Measurements from ENCODE around the gene ADK.
A peak's percentile ranks its signal among the peaks of the same experiment; 100 is the strongest.
"Not testable (repeated sequence)": the region's sequence is repeated elsewhere in the genome, so short reads cannot be mapped to it uniquely, and the experiment has no call there.

The ADK gene

GRCh38 chr10:74297389-74298080, 146.5 kb downstream of the ADK start:
- POLR2A ChIA-PET = interaction anchor here (0.6 kb wide), 1 partner anchor 546 kb away, joined by 3 read pairs; no protein-coding TSS in a partner anchor
- DNase-seq (ENCODE audit: low read depth, low spot score) = peak; percentile 16
- no peak for TF ChIP-seq CTCF (IDR thresholded peaks at IDR 0.05; ENCODE audit: insufficient read depth, low read length, missing control alignments)
- no peak overlapping the region for H3K4me3 ChIP-seq (ENCODE audit: low read depth, low read length)
- CTCF ChIA-PET = interaction anchor here (0.6 to 0.7 kb wide), 2 partner anchors 9 to 554 kb away, joined by 3 to 4 read pairs; no protein-coding TSS in a partner anchor

- CTCF ChIA-PET; POLR2A ChIA-PET; H3K4me3 ChIP-seq (ENCODE audit: low read depth, low read length); DNase-seq (ENCODE audit: low read depth, low spot score): not testable (repeated sequence)
Observed at GRCh38 chr10:74300074-74300621, 149.1 kb downstream of the ADK start.

GRCh38 chr10:74300666-74301065, 149.6 kb downstream of the ADK start:
- TF ChIP-seq CTCF (IDR thresholded peaks at IDR 0.05; ENCODE audit: insufficient read depth, low read length, missing control alignments) = no peak
- no peak overlapping the region for H3K4me3 ChIP-seq (ENCODE audit: low read depth, low read length)
- CTCF ChIA-PET = no interaction called here
- DNase-seq (ENCODE audit: low read depth, low spot score) = no peak
- POLR2A ChIA-PET = no interaction called here

- TF ChIP-seq CTCF (IDR thresholded peaks at IDR 0.05; ENCODE audit: insufficient read depth, low read length, missing control alignments) = no peak
- DNase-seq (ENCODE audit: low read depth, low spot score) = no peak
- H3K4me3 ChIP-seq (ENCODE audit: low read depth, low read length) = no peak overlapping the region
- CTCF ChIA-PET = interaction anchor here (1.0 kb wide), 1 partner anchor 9 kb away, joined by 3 read pairs; no protein-coding TSS in a partner anchor
- POLR2A ChIA-PET = no interaction called here
Observed at GRCh38 chr10:74305730-74306129, 154.7 kb downstream of the ADK start.

GRCh38 chr10:74306227-74306982, 155.4 kb downstream of the ADK start:
- H3K4me3 ChIP-seq (ENCODE audit: low read depth, low read length) = no peak overlapping the region
- no peak for TF ChIP-seq CTCF (IDR thresholded peaks at IDR 0.05; ENCODE audit: insufficient read depth, low read length, missing control alignments)
- POLR2A ChIA-PET = no interaction called here
- CTCF ChIA-PET = interaction anchor here (1.0 kb wide), 2 partner anchors 9 to 15 kb away, joined by 3 read pairs; no protein-coding TSS in a partner anchor
- DNase-seq (ENCODE audit: low read depth, low spot score) = no peak

GRCh38 chr10:74307061-74307651, 156.1 kb downstream of the ADK start:
- TF ChIP-seq CTCF (IDR thresholded peaks at IDR 0.05; ENCODE audit: insufficient read depth, low read length, missing control alignments) = no peak
- DNase-seq (ENCODE audit: low read depth, low spot score) = no peak
- ChIA-PET CTCF (interaction anchor here (1.0 kb wide), 1 partner anchor 15 kb away, joined by 3 read pairs; no protein-coding TSS in a partner anchor), POLR2A (no interaction called here)
- no peak overlapping the region for H3K4me3 ChIP-seq (ENCODE audit: low read depth, low read length)
